Raji (cell line): ENCODE results near the gene DGKI.

Source experiments
- POLR2A ChIP-seq: IDR thresholded peaks from 2 replicates; pipeline ENCODE4 v1.6.1; 2011; ENCODE audit warnings: low read depth, low read length, control low read depth; ENCODE audit not compliant: insufficient read depth

DGKI gene

DNA sequence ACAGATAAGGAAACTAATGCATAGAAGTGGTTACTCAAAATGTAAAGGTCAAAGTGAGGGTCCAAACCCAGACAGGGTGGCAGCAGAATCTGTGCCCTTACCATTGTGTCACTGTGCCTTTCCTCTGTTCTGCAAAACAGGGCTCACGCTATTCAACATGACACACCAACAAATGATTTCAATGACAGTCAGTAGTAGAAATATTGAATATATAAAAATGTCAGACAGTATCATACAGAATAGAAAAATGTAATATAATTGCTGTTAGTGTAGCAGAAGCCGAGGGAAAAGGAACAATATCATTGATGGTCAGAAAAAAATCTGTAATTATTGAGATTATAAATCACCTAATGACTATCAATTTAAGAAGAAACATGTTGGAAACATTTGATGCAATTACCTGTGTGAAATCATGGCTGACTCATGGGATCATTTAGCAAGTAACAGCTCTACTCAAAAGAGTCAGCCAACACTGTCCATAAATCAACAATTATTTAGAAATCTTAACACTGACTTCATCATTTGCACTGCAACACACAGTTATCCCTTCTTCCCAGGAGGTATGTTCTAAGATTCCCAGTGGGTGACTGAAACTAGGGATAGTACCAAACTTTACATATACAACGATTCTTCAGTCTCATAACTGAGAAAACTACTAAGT lies 198.7 kb downstream of the DGKI start:
- TF ChIP-seq POLR2A: no peak

DNA sequence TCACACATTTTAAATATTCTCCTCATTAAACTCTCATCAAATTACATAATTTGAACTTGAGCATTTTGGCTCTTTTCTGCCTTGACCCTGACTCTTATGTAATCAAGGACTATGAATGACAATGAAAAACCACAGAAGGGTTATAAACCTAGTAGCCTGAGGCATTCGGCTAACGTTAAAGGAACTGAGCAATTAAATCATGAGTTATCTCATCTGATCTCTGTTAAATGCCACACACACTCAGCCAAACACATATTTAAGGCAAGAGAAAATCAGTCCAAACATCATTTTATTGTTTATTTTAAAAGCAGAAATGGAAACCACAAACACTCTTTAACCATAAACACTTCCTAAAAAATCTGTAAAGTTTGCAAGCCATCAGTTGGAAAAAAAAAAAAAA lies 204.3 kb downstream of the DGKI start:
- TF ChIP-seq POLR2A: no peak

DNA sequence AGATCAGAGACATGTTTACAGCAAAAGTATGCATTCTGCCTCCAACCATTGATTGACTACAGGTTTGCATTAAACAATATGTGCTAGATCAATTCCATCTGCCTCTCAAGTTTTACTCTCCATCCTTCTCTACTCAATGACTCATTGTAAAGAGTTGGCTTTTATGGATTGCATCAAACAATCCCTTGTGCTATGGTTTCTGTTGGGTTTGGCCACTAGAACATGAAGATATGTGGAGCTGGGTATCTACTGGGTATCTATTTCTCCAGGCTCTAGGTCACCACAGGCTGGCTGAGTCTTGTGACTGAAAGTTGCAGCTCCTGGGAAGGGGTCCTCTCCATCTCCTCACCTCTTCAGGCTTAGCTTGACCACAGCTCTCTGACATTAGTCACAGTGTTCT lies 204.7 kb downstream of the DGKI start:
- TF ChIP-seq POLR2A: no peak

DNA sequence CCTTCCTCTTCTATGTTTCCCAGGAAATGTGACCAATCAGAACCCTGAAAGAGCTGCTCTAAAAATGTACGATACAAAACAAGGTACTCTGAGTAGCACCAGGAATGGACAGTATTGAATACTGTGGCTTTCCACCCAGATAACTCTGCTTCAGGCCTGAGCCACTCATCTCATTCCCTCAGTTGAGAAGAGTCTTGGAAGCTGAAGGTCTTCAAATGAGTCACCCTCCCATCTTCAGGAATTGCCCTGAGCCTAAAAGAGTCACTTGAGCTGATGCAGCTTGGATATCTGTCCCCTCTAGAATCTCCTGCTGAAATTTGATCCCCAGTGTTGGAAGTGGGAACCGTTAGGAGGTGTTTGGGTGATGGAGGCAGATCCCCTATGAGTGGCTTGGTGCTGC lies 210.4 kb downstream of the DGKI start:
- TF ChIP-seq POLR2A: no peak

DNA sequence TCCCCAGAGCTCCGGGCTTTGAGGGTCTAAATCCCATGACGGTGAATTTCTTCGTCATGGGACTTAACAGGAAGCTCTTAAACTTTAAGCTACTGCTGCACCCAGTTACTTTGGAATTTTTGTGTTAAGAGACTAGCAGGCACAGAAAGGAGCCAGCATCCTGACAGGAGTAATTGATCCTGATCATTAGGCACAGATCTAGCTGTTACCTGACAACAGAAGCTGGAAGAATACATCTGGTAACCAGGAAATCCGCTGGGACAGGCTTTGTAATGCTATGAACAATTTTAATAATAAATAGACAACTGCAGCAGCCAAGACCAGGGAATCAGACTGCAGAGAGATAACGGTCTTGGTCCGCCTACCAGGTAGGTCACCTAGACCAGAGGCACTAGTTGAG lies 210.9 kb downstream of the DGKI start:
- TF ChIP-seq POLR2A: no peak

DNA sequence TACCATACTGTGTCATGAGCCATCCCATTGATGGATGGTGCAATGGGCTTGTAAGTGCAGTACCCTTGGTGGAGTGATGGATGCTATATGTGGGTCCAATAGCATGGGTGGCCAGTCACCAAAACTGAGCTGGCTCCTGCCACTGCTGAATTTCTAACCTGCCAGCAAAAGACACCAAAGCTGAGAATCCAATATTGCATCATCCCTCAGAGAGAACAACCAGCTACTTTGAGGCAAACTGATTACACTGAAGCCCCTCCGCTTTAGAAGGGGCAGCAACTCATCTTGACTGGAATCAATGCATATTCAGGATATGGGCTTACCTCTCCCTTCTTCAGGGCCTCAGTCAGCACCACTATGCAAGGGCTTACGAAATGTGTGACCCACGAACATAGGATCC lies 211.6 kb downstream of the DGKI start:
- TF ChIP-seq POLR2A: no peak

DNA sequence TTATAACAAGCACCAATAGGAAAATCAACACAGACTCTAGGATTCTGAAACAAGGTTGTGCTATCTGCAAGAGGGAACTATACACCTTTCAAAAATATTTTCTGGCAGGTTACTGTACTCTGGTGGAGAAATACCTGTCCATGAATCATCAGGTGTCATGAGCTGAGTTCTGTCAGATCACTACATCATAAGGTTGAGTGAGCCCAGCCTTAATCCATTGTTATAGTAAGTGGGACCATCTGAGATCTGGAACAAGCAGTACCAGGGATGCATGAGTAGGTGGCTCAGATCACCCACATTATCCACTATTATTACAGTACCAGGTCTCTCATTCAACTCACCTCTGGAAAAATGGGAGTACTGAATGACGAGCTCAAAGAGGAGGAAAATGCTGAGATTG lies 212.4 kb downstream of the DGKI start:
- no peak for TF ChIP-seq POLR2A

DNA sequence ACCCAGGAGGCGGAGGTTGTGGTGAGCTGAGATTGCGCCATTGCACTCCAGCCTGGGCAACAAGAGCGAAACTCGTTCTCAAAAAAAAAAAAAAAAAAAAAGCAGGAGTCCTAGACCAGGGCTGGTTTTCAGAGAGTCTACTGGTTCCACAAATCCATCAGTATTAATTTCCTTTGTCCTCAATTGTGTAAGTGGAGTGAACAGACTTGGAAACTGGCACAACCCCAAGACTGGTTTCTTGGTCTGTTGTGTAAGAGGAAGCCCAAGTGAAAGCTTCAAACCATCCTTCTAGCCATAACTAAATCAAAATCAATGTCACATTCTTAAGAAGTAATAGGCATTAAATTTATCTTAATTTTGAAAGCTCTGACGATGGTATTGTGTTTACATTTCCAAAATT lies 213.6 kb downstream of the DGKI start:
- TF ChIP-seq POLR2A: no peak

DNA sequence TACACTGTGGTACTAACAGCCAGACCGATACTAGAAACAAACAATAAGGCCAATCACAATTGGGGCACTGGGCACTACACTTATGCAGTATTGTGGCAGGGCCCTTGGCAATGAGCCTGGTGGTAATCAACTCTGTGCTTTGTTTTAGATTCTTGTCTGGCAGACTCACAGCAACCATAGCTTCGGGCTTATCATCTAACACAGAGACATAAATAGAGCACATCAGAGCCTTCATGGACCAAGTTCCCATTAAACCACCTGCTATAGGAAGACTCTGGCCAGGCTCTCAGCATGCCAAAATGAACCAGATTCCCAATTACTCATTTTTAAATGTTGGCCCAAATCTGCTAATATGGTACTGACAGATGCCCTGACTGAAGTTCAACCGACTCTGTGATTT lies 218.6 kb downstream of the DGKI start:
- no peak for TF ChIP-seq POLR2A

DNA sequence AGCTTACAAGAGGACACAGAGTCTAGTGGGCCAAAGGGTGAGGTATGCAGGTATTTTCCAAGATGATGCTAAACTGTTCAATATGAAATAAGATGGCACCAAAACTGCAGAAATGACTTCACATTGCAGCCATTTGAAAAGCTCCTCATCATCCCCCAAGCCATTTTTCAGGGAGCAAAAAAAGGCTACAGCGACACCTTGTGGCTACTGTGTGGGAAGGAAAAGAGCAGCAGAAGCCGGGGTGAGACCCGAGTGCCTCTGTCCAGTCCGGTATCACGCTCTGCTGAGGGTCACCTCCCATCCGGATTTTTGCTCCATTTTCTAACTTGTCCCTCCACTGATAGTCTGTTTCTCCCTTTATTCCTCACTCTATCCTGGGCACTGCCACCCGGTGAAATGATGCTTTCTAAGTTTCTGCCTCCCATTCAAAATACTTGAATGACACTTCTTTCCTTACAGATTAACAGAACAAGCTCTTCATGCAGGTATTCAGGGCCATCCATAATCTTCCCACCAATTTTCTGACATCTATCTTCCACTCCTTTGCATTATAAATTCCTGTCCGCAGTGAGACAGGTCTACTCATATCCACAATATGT lies 220.2 kb downstream of the DGKI start:
- TF ChIP-seq POLR2A: no peak

DNA sequence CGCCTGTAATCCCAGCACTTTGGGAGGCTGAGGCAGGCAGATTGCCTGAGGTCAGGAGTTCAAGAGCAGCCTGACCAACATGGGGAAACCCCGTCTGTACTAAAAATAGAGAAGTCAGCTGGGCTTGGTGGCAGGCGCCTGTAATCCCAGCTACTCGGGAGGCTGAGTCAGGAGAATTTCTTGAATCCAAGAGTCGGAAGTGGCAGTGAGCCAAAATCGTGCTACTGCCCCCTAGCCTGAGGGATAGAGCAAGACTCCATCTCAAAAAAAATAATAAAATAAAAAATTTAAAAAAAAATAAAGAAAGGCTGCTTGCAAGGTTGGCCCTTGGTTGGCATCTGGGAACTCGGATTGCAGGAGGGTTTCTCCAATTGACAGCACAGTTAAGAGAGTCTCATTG lies 221.6 kb downstream of the DGKI start:
- TF ChIP-seq POLR2A: no peak

DNA sequence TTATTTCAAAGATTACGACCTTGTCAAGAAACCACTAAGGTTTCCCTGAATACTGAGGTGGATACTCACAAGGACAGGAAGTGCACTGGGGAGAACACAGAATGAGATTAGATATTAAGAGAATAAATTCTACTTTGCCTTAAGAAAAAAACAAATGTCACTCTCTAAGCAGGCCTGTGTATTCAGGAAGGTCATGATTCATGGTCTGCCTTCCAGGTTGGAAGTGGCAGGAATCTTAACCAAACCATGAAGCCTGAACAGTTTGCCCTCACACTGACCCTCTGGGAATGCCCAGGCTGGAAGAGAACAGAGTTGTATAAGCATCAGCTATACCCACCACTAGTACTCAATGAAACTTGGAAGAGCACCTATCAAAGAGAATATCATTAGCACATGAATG lies 227.6 kb downstream of the DGKI start:
- no peak for TF ChIP-seq POLR2A

DNA sequence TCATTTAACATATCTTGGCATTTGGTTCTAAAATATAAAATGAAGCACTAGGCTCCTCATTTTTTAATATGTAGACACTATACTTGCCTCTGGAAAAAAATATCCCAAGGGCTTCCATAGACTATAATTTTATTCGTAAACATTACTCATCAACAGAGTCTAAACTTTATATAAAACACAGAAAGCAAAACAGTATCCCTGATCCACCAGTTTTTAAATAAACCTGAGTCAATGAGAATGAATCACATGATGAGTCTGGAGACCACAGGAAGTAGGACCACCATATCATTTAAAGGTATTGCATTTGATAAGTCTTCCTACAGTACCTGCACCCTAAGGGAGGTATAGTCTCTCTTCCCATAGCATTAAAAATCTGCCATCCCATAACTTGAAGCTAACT lies 228.0 kb downstream of the DGKI start:
- no peak for TF ChIP-seq POLR2A

DNA sequence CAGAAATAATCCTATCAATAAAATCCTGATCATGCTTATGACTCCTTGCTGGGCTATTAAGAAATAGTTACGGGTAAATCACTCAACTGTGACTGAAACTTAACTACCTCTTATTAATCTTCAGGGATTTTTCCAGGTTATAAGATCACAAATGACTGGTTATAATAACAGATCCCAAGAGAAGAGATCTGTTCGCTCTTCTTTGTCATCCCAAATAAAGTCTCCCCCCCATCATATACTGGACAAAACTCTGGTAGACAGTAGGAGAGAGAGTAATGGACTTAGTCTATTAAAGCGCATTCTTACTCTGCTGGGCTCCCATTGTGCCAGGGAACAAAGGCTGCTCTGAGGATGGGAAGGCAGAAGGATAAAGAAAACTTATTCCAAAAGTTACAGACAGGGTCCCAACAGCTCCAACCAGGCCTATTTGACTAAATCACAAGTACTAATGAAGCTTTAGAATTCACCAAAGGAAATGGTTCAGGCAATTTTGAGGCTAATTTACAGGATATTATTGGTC lies 233.7 kb downstream of the DGKI start:
- TF ChIP-seq POLR2A: no peak

DNA sequence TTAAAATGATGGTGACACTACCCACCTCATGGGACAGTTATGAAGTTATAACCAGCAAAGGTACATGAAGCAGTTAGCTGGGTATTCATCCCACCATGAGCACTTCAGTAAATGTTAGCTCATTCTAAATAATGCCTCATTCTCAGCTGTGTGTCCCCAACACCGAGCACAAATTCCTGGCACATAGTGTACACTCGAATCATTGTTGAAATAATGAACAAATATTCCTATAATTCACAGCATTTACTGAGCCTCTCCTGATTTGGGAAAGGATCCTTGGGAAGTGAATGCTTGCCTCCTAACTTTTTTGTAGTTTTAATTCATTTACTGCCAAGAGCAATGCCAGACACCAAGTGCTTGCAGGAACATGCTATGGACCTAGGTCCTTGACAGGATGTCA lies 235.2 kb downstream of the DGKI start:
- TF ChIP-seq POLR2A: no peak

DNA sequence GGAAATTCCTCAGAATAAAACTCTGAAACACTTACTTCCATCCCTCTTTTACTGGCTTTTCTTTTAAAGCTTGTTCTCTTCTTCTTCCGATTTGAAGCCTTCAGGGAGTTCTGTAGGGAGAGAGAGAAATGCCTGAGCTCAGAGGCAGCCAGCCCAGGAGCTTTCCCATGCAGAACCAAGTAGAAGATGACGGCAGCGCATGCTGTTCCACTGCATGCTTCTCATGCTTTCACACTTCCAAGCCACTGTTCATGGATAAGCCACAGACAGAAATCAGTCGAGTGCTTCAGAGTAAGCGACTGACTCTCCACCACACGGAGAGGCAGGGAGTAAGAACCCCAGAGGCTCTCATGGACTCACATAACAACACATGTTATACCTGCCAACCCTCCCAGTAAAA lies 237.3 kb downstream of the DGKI start:
- no peak for TF ChIP-seq POLR2A
